Measurements from ENCODE around the gene USP49. TPM values are rescaled to one million over a fixed set of nuclear protein-coding genes. Genes with fewer than 3 reads are reported as not detected.

USP49 gene
- total RNA-seq, 4 donors from 2014 or later: 0.27 to 2.8 (median 1.1) TPM

DNA sequence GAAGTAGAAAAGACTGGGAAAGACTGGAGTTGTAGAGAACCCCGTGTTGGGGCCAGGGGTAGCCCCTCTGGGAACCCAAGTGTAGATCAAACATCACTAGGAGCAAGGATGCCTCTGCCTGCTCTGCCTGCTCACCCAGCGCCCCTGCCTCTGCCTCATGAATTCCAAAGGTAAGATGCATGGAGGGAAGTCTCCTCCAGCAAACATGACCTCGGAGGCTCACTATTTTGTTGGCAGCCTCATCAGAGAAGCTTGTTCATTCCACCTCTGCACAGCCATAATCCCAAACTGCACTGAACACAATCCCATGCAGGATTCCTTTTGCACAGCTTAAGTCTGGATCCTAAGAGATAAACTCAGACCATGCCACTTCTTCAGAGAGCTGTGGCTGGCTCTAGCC lies 120.3 kb downstream of the USP49 start:
- Histone ChIP-seq H3K27ac (no peak overlapping the region), H3K36me3 (peaks cover 0 to 69% of the 10 kb centered on the region in 2 donors), H3K27me3 (no peaks in the 10 kb centered on the region), H3K4me3 (no peak overlapping the region), H3K9me3 (no peaks in the 10 kb centered on the region), H3K4me1 (peaks cover 6 to 12% of the 10 kb centered on the region in 2 donors)
- TF ChIP-seq POLR2A (IDR thresholded peaks at IDR 0.05): no peak
- TF ChIP-seq, protein P1, sequence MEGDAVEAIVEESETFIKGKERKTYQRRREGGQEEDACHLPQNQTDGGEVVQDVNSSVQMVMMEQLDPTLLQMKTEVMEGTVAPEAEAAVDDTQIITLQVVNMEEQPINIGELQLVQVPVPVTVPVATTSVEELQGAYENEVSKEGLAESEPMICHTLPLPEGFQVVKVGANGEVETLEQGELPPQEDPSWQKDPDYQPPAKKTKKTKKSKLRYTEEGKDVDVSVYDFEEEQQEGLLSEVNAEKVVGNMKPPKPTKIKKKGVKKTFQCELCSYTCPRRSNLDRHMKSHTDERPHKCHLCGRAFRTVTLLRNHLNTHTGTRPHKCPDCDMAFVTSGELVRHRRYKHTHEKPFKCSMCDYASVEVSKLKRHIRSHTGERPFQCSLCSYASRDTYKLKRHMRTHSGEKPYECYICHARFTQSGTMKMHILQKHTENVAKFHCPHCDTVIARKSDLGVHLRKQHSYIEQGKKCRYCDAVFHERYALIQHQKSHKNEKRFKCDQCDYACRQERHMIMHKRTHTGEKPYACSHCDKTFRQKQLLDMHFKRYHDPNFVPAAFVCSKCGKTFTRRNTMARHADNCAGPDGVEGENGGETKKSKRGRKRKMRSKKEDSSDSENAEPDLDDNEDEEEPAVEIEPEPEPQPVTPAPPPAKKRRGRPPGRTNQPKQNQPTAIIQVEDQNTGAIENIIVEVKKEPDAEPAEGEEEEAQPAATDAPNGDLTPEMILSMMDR (IDR thresholded peaks at IDR 0.05 in 4 of 5, conservative IDR thresholded peaks at IDR 0.05 in 1 of 5): no peak
- in situ Hi-C loops (cut with MboI; ENCODE audit: low sequenced_read_pairs in 4 of 4) (loop anchor here in 3 of 4 donors (10.0 to 25.0 kb wide), 3 partner anchors 163 to 180 kb away; no protein-coding TSS in a partner anchor), intact Hi-C loops (cut with DNase I; ENCODE audit: low total_unique reads) (loop anchor here (5.0 to 10.0 kb wide), 4 partner anchors 93 to 410 kb away; partner anchors contain the start of gene FOXP4)
- DNase-seq (no peak), ATAC-seq (no peak)

DNA sequence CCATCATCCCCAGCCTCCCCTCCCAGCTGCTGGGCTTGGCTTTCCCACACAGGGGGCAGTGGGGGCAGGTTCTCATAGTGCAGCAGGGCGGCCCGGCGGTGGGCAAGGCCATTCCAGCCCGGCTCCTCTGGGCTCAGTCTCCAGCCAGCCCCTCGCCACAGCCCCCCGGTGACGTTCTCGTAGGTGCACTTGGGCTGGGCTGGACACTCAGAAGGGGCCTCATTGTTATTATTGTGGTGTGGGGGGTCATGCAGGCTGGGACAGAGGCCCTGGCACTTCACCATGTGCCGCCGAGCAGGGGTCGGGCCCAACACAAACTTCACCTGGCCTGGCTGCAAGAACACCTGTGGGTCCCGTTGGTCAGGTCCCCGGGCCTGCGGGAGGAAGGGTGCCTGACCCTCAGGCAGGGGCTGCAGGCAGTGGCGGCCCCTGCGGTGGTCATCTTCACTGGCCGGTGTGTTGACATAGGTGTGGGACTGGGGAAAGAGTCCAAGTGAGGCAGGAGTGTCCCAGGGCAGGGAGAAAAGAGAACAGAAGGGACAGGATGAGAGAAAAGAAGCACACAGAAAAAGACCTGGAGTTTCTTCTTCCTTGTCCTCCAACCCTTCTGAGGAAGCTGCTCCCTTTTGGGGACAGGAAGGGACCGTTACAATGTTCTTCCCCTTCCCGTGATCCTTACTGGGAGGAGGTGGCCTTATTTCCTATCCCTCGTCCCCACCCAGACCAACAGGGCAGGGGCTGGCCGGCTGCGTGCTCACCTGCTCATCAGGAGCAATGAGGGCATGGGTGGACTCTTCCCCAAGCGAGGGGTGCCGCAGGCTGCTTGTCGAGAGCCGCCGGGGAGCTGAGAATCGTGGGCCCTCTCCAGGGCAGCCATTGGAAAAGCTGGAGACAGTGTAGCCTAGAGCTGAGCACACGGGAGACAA lies 123.9 kb downstream of the USP49 start:
- Histone ChIP-seq H3K27ac (no peak overlapping the region), H3K4me3 (no peak overlapping the region), H3K27me3 (no peaks in the 10 kb centered on the region), H3K9me3 (no peaks in the 10 kb centered on the region), H3K36me3 (peaks cover 0 to 57% of the 10 kb centered on the region in 2 donors), H3K4me1 (no peaks in the 10 kb centered on the region)
- ATAC-seq: no peak
- no peak for DNase-seq
- in situ Hi-C loops (cut with MboI; ENCODE audit: low sequenced_read_pairs in 4 of 4): loop anchor here in 3 of 4 donors (10.0 to 25.0 kb wide), 3 partner anchors 159 to 177 kb away; no protein-coding TSS in a partner anchor
- intact Hi-C loops (cut with DNase I; ENCODE audit: low total_unique reads): loop anchor here (10.0 kb wide), 1 partner anchor 407 kb away; no protein-coding TSS in a partner anchor
- TF ChIP-seq, protein P1 (IDR thresholded peaks at IDR 0.05 in 4 of 5, conservative IDR thresholded peaks at IDR 0.05 in 1 of 5): no peak
- TF ChIP-seq POLR2A (IDR thresholded peaks at IDR 0.05): no peak

DNA sequence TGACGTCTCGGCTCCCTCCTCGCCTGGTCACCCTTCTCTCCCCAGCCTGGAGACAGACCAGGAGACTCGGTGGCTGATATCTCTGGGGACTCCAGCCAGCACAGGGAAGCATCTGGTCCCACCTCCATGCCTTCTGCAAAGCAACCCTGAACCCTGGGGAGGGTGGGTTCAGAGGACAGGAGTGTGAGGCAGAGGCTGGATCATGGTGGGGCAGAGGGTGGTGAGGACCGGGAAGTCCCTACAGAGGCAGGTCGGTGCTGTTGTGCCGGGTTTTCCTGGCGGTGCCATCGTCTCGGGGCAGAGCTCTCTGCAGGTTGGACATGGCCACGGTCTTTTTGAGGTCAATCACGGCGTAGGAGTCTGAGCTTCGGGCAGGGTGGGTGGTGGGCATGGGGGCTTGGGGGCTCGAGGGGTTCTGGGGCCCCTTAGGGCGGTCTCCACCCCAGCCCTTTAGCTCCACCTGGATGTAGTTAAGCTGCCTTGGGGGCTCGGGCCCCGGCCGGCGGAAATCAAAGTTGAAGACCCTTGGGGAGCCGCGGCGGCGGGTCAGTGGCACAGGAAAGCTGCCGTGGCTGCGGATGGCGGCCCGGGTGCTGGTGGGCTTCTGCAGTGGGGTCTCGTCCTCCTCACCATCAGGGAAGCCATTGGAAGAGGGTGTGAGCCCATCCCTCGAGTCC lies 124.7 kb downstream of the USP49 start:
- Histone ChIP-seq H3K4me3 (no peak overlapping the region), H3K36me3 (peaks cover 0 to 50% of the 10 kb centered on the region in 2 donors), H3K27ac (no peak overlapping the region), H3K4me1 (no peaks in the 10 kb centered on the region), H3K27me3 (no peaks in the 10 kb centered on the region), H3K9me3 (no peaks in the 10 kb centered on the region)
- DNase-seq (no peak), ATAC-seq (no peak)
- in situ Hi-C loops (cut with MboI; ENCODE audit: low sequenced_read_pairs in 4 of 4) (loop anchor here in 3 of 4 donors (10.0 to 25.0 kb wide), 3 partner anchors 158 to 176 kb away; no protein-coding TSS in a partner anchor), intact Hi-C loops (cut with DNase I; ENCODE audit: low total_unique reads) (loop anchor here (10.0 kb wide), 1 partner anchor 406 kb away; no protein-coding TSS in a partner anchor)
- TF ChIP-seq, protein P1 (IDR thresholded peaks at IDR 0.05 in 4 of 5, conservative IDR thresholded peaks at IDR 0.05 in 1 of 5): no peak
- no peak for TF ChIP-seq POLR2A (IDR thresholded peaks at IDR 0.05)

DNA sequence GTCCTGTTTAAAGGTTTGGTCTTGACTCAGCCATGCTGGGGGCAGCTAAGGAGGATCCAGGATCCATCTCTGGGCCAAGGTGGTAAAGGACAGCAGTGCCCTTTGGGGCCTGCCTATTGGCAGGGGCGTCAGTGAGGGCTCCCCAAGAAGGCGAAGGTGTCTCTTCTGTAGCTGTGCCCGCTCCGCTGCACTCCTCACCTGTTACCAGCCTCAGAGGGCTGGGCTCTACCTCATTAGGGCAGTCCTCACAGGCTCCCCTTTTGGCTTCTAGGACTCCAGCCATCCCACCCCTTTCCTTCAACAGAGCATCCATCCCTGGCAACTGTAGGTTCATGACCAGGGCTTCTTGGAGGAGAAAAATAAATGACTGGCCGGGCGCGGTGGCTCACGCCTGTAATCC lies 125.8 kb downstream of the USP49 start:
- H3K4me3 ChIP-seq: no peak overlapping the region
- H3K36me3 ChIP-seq: peaks cover 0 to 39% of the 10 kb centered on the region in 2 donors
- H3K27me3 ChIP-seq: no peaks in the 10 kb centered on the region
- H3K27ac ChIP-seq: no peak overlapping the region
- H3K4me1 ChIP-seq: no peaks in the 10 kb centered on the region
- no peaks in the 10 kb centered on the region for H3K9me3 ChIP-seq
- no peak for DNase-seq
- in situ Hi-C loops (cut with MboI; ENCODE audit: low sequenced_read_pairs in 4 of 4) (loop anchor here in 1 of 4 donors (25.0 kb wide), 1 partner anchor 157 kb away; no protein-coding TSS in a partner anchor), intact Hi-C loops (cut with DNase I; ENCODE audit: low total_unique reads) (no loop called here)
- no peak for TF ChIP-seq POLR2A (IDR thresholded peaks at IDR 0.05)
- TF ChIP-seq, protein P1 (IDR thresholded peaks at IDR 0.05 in 4 of 5, conservative IDR thresholded peaks at IDR 0.05 in 1 of 5): no peak
- ATAC-seq: no peak
